IPS-15b (cell line): ENCODE results near the gene LRRC7.

Experiments used
- H3K27me3 ChIP-seq: one replicate; pipeline ENCODE4 v1.6.1; 2013; ENCODE audit warnings: low read length; ENCODE audit not compliant: control insufficient read depth, insufficient read depth
- H3K36me3 ChIP-seq: one replicate; pipeline ENCODE4 v1.6.1; 2013; ENCODE audit warnings: low read length; ENCODE audit not compliant: control insufficient read depth, insufficient read depth
- H3K4me1 ChIP-seq: one replicate; pipeline ENCODE4 v1.6.1; 2013; ENCODE audit warnings: mild to moderate bottlenecking, low read length; ENCODE audit not compliant: control insufficient read depth, insufficient read depth
- H3K4me3 ChIP-seq: one replicate; pipeline ENCODE4 v1.5.1; 2013; ENCODE audit warnings: low read depth, low read length
- H3K9ac ChIP-seq: one replicate; pipeline ENCODE4 v1.6.1; 2013; ENCODE audit warnings: low read depth, mild to moderate bottlenecking, low read length
- H3K9me3 ChIP-seq: one replicate; pipeline ENCODE4 v1.6.1; 2013; ENCODE audit warnings: mild to moderate bottlenecking, low read length; ENCODE audit not compliant: control insufficient read depth, insufficient read depth

LRRC7 gene

GRCh38 chr1:70164350-70164749 lies 596.6 kb downstream of the LRRC7 start:
- Histone ChIP-seq H3K4me3 (no peak overlapping the region), H3K9ac (no peak overlapping the region), H3K9me3 (no peaks in the 10 kb centered on the region), H3K36me3 (no peaks in the 10 kb centered on the region), H3K4me1 (no peaks in the 10 kb centered on the region), H3K27me3 (no peaks in the 10 kb centered on the region)

GRCh38 chr1:70168283-70168682 lies 600.6 kb downstream of the LRRC7 start:
- Histone ChIP-seq H3K36me3 (no peaks in the 10 kb centered on the region), H3K4me3 (no peak overlapping the region), H3K27me3 (no peaks in the 10 kb centered on the region), H3K9ac (no peak overlapping the region), H3K9me3 (no peaks in the 10 kb centered on the region), H3K4me1 (no peaks in the 10 kb centered on the region)

- no peak overlapping the region for H3K4me3 ChIP-seq
- H3K9me3 ChIP-seq, result no peaks in the 10 kb centered on the region
- no peaks in the 10 kb centered on the region for H3K4me1 ChIP-seq
- no peaks in the 10 kb centered on the region for H3K27me3 ChIP-seq
- H3K36me3 ChIP-seq, result no peaks in the 10 kb centered on the region
- H3K9ac ChIP-seq, result no peak overlapping the region
Observed at GRCh38 chr1:70169018-70169839, 601.5 kb downstream of the LRRC7 start.

GRCh38 chr1:70171512-70171911 lies 603.8 kb downstream of the LRRC7 start:
- H3K4me3 ChIP-seq, result no peak overlapping the region
- H3K36me3 ChIP-seq, result no peaks in the 10 kb centered on the region
- H3K4me1 ChIP-seq, result no peaks in the 10 kb centered on the region
- no peaks in the 10 kb centered on the region for H3K9me3 ChIP-seq
- no peak overlapping the region for H3K9ac ChIP-seq
- H3K27me3 ChIP-seq, result no peaks in the 10 kb centered on the region
